HL-60 (cell line): ENCODE data around the gene CERS6.

Experiments used
- GABPA ChIP-seq: IDR thresholded peaks from 2 replicates; pipeline ENCODE4 v1.6.1; 2012; ENCODE audit warnings: low read depth
- TF ChIP-seq, protein P1 (sequence below): IDR thresholded peaks from one replicate; pipeline ENCODE4 v1.5.1; 2011; ENCODE audit warnings: low read length, control low read depth, inconsistent platforms; ENCODE audit not compliant: insufficient read depth

DNA sequence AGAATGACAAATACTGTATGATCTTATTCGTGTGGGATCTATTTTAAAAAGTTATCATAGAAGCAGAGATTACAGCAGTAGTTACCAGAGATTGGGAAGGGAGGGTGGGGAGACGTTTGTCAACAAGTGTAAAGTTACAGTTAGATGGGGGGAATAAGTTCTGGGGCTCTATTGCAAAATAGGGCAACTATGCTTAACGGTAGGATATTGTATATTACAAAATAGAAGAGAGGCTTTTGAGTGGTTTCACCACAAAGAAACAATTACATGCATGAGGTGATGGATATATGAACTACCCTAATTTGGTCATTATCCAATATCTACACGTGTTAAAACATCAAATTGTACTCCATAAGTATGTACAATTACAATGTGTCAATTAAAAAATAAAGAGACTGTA lies 223.0 kb downstream of the CERS6 start:
- TF ChIP-seq, protein P1, sequence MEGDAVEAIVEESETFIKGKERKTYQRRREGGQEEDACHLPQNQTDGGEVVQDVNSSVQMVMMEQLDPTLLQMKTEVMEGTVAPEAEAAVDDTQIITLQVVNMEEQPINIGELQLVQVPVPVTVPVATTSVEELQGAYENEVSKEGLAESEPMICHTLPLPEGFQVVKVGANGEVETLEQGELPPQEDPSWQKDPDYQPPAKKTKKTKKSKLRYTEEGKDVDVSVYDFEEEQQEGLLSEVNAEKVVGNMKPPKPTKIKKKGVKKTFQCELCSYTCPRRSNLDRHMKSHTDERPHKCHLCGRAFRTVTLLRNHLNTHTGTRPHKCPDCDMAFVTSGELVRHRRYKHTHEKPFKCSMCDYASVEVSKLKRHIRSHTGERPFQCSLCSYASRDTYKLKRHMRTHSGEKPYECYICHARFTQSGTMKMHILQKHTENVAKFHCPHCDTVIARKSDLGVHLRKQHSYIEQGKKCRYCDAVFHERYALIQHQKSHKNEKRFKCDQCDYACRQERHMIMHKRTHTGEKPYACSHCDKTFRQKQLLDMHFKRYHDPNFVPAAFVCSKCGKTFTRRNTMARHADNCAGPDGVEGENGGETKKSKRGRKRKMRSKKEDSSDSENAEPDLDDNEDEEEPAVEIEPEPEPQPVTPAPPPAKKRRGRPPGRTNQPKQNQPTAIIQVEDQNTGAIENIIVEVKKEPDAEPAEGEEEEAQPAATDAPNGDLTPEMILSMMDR = no peak
- TF ChIP-seq GABPA = no peak
